GM19099 (cell line): Measurements from ENCODE around the gene PANK2.

ENCODE experiments used
- POLR2A ChIP-seq: IDR thresholded peaks from 3 replicates; pipeline ENCODE4 v1.6.1; 2011; ENCODE audit warnings: low read depth; ENCODE audit not compliant: insufficient read length; ENCODE audit errors: extremely low read depth

Gene PANK2

DNA sequence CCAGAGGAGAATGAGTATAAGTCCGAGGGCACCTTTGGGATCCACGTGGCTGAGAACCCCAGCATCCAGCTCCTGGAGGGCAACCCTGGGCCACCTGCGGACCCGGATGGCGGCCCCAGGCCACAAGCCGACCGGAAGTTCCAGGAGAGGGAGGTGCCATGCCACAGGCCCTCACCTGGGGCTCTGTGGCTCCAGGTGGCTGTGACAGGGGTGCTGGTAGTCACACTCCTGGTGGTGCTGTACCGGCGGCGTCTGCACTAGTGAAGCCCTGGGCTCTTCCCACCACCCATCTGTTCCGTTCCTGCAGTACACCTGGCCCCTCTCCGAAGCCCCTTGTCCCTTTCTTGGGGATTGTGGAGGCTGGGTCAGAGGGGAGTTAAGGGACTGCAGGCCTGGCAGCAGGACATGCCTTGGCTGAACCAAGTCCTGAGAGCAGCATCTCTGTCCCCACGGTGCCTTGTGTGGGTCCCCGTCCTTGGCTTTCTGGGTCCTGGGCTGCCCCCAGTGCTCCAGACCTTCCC, 23.2 kb upstream of the PANK2 start:
- no peak for TF ChIP-seq POLR2A

DNA sequence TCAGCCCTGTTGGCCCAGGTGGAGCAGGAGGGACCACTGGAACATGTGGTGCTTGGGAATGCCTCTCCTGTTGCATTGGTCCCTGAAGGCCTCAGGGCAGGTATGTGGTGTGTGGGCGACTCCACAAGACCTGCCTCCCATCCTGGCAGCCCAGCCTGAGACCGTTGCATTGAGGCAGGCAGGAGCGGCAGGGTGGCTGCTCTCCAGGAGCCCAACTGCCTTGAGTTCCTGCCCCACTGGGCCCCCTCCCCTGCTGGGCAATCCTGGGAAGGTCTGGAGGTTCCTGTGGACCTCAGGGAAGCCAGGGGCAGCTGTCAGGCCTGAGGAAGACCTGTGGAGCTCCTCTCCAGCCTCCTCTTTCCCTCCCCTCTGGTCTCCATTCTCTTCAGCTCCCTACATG, 22.7 kb upstream of the PANK2 start:
- no peak for TF ChIP-seq POLR2A

DNA sequence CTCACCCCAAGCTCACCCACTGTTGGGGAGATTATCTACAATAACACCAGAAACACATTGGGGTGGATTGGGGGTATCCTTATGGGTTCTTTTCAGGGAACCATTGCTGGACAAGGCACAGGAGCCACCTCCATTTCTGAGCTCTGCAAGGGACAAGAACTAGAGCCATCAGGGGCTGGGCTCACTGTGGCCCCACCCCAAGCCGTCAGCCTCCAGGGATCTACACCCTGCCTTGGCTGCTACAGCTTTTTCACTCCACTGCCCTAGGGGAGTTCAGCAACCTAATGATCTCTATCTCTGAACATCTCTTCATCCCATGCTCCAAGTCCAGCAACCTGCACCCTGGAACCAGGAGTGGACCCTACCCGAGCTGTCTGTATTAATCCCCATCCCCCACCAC, 21.4 kb upstream of the PANK2 start:
- TF ChIP-seq POLR2A, result no peak

DNA sequence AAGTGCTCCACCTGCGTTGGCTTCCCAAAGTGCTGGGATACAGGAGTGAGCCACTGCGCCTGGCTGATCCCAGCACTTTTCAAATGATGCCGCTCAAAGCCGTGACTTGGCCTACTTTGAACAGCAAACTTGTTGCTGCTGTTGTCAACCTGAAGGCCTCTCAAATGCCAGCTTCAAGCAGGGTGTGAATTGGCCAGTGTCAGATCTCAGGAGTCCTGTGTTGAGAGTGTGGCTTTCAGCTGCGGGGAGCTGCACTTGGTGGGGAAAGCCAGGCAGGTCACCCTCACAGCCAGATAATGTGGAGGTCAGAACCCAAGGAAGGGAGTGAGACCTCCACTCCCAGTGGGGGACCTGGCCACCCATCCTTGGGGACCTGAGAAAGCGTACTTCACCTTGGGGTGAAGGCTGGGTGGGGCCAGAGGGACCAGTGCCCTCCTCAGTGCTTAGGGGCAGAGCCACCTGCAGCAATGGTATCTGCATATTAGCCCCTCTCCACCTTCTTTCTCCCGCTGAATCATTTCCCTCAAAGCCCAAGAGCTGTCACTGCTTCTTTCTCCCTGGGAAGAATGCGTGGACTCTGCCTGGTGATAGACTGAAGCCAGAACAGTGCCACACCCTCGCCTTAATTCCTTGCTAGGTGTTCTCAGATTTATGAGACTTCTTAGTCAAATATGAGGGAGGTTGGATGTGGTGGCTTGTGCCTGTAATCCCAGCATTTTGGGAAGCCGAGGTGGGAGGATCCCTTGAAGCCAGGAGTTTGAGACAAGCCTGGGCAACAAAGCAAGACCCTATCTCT, 19.1 kb upstream of the PANK2 start:
- no peak for TF ChIP-seq POLR2A

DNA sequence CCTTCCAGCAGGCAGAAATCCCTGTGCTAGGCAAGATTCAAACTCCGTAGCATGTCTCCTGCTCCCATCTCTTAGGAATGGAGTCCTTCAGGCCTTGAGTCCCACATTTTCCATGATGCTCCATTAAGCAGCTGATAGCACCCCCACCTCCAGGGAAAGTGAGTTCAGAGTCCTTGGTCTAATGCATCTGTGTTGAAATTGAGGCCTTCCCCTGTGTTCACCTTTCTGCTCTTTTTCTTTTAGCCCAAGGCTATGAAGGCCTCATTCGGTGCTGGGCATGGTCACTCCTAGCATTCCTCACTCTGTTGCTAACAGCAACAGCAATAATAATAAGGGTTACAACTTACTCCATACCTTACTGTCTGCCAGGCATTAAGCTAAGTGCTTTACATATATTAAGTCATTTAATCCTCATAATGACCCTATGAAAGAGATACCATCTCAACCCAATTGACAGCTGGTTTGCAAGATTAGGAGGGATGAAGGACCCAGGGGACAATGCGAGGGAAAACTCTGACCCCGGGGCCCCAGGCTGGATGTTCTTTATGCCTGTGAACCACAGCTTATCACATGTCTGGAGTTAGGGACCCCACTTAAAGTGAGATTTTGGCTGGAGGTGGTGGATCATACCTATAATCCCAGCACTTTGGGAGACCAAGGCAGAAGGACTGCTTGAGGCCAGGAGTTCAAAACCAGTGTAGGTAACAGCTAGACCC, 17.5 kb upstream of the PANK2 start:
- no peak for TF ChIP-seq POLR2A

DNA sequence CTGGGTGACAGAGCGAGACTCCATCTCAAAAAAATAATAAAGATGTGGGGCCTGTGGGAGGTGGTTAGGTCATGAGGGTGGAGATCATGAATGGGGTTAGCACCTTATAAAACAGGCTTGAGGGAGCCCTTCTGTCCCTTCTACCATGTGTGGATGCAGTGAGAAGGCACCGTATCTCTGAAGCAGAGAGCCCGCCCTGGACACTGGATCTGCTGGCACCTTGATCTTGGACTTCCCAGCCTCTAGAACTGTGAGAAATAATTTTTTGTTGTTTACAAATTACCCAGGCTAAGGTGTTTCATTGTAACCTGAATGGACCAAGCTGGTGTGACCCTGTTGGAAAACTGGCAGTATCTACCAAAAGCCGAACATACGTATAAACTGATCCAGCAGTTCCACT, 15.7 kb upstream of the PANK2 start:
- TF ChIP-seq POLR2A, result no peak

DNA sequence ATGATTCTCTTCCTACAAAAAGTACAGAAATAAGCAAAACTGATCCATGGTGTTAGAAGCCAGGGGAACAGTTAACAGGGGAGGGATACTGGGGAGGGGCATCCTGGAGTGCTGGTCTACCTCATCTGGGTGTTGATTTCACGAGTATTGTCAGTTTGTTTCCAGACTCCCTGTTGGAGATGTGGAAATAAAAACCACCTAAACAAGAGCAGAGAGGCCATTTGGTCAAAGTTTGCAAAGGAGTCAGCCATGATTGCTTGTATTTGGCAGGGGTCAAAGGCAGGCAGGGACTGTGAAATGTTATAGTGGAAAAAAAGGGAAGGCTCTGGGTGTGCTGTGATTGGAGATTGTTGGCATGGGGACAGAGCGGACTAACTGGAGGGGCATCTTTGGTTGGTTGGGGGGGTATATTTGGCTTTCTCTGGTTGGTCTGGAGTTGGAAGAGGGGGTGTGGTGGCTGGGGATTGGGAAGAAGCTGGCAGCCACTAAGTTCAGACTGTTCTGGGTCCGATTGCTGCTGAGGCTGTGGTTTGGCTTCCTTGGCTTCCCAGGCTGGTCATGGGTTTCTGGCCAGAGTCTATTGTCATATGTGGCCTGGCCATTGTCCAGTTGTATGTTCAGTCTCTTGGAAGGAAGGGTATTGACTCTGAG, 14.9 kb upstream of the PANK2 start:
- TF ChIP-seq POLR2A, result no peak

DNA sequence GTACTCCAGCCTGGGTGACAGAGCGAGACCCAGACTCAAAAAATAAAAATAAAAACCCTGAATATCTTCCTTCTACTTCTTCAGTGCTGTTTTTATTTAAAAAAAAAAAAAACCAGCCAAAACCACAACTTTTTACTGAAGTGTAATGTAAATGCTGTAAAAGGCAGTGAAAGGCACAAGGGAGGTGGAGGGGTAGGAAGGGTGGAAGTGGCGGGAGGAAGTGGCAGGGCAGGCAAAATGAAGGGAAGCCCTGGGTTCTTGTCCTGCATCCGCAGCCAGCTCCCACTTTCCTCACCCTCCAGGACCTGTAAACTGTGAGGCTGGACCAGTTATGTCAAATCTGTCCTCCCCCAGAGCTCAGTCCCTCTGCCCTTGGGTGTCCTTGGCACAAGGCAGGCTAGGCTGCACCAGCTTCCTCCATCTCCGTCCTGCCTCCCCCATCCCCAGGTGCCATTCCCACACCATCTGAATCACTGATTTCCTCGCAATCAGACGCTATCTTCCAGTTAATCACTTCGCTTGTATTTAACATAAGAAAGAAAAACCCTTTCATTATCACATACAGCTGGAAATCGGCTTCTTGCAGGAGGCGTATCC, 13.7 kb upstream of the PANK2 start:
- TF ChIP-seq POLR2A, result no peak

DNA sequence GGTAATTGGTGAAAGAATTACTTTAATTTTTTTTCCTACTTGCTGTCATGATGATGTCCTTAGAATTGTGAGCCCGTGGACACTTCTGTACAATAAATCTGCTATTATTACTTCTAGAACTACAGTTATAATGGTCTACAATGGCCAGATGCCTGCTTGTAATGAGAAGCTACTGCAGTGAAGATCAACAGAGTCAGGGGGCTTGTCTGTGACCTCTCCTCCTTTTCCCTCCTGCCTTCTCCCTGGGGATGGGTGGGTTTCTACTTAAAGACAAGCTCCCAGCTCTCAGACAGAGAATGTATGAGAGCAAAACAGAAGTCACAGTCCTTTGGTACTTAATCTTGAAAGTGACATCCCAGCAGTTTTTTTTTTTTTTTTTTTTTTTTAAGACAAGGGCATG, 13.2 kb upstream of the PANK2 start:
- no peak for TF ChIP-seq POLR2A

DNA sequence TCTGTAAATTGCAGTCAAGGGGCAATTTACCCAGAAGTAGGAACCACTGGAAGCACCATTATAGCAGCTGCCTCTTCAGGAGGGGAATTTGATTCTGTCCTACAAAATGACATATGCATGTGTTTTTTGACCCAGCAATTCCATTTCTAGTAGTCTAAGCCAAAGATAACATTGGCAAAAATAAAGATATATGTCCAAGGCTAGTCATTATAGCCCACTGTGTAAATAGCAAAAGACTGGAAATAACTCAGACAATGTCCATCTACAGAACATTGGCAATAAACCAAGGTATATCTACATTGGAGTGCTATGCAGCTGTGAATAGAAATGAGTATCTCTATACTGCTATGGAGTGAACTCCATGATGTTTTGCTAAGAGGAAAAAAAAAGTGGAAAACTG, 12.5 kb upstream of the PANK2 start:
- TF ChIP-seq POLR2A, result no peak

DNA sequence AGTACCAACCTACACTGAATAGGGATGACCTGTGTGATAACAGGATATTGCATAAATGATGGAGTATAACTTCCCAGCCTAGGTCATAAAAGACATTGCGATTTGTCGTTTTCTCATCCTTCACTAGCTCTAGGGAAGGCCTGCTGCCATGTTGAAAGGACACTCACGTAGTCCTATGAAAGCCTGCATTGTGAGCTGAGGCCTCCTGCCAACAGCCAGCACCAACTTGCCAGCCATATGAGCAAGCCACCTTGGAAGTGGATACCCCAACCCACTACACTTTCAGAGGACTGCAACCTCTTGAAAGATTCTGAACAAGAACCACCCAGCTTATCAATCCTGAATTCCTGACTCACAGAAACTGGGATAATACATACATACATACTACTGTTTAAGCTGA, 3.5 kb upstream of the PANK2 start:
- TF ChIP-seq POLR2A, result no peak

DNA sequence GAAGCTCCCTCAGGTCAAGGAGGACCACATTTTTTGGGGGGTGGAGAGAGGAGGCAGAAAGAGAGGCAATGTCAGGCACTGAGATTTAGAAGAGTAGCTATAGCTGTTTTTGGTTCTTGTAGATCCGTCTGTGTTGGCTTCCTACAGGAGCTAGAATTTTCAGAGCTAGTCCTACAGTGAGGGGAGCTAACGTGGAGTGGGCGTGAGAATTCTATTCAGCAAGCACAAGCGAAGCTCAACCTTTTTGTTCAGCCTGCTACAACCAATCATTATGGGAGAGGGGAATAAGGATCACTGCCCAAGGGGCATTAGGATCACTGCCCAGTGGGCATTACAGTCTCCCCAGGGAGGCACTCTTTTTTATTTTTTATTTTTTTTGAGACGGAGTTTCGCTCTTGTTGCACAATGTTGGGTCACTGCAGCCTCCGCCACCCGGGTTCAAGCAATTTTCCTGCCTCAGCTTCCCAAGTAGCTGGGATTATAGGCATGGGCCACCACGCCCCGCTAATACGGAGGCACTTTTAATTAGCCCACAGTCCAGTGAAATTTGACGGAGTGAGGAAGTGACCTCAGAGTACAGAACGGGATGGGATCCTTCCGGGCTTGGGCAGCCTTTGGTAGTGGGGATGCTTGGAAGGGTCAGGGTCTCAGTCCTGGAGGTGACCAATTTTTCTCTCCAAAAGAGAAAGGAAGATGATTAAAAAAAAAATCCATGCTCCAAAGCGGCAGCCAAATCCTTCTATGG, 1.1 kb upstream of the PANK2 start:
- no peak for TF ChIP-seq POLR2A

DNA sequence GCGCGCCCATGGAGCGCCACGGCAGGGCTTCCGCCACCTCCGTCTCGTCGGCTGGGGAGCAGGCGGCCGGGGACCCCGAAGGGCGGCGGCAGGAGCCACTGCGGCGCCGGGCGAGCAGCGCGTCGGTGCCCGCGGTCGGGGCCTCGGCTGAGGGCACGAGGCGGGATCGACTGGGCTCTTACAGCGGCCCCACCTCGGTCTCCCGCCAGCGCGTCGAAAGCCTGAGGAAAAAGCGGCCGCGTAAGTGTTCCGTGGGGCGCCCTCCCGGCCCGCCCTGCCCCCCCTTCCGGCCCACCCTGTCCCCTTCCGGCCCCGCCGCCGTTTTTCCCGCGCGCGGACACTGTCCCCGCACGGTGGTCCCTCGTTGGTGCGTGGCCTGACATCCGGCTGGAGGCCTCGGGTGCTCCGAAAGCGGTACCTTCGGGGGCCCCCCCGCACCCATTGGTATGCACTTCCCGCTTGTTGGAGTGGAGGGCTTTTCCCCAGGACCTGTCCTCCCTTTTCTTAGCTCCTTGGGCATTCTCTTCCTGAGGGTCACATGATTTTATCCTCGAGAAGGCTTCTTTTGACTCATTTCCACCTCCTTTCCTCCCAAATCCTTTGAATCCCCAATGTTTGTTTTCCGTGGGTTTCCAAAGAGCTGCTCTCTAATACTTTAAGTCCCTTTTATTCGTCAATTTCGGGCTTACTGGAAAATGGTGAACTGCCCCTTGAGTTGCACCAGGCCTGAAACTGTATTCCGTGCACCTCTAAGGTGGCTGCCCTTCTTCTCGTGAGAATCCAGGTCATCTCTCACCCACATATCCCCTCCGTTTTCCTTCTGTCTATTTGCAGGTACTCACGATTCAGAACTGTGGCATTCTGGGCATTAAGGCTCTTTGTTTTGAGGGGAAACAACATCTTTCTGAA, 556 bp downstream of the PANK2 start:
- TF ChIP-seq POLR2A, result no peak

DNA sequence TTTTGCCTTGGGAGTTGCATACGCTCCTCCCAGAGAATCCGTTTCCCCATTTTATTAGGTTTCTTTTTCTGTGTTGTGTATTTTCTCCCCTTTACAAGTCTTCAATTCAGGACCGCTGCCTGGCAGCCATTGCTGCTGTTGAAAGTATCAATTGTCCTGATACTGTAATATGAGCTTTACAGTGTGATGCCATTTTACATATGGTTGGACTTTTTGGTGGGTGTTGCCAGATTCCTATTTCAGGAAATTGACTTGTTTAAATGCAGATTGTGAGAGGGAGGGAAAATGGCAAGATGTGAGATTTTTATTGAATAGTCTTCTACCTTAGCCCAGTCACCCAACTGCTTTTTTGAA, 1.2 kb downstream of the PANK2 start:
- TF ChIP-seq POLR2A, result no peak
